Activated CD4-positive, alpha-beta memory T cell treated with anti-CD3 and anti-CD28 coated beads for 36 hours (primary cell): Measurements from ENCODE around the gene PXT1. TPM values are rescaled to one million over a fixed set of nuclear protein-coding genes. Genes with fewer than 3 reads are reported as not detected.
A peak's percentile ranks its signal among the peaks of the same experiment; 100 is the strongest.
"Not testable (repeated sequence)": the region's sequence is repeated elsewhere in the genome, so short reads cannot be mapped to it uniquely, and the experiment has no call there.

ENCODE experiments used
- CTCF ChIA-PET: fragments of 350-600 bp; sonication (Branson Sonifier 250); formaldehyde crosslinking; loops from one replicate; lab custom pipeline; 2021; ENCODE audit warnings: antibody characterized with exemption, inconsistent platforms; lab: Charles Lee
- POLR2A ChIA-PET: fragments of 350-600 bp; sonication (Branson Sonifier 250); formaldehyde crosslinking; loops from one replicate; lab custom pipeline; 2021; ENCODE audit warnings: antibody characterized with exemption; lab: Charles Lee
- DNase-seq: peaks from one replicate; pipeline ENCODE4 v3.0.0-alpha.2; 2020
- H3K27ac Mint-ChIP-seq: one replicate; pipeline ENCODE4 v1.8.0; 2021; ENCODE audit warnings: mixed read lengths
- H3K27me3 Mint-ChIP-seq: one replicate; pipeline ENCODE4 v1.8.0; 2021; ENCODE audit warnings: mixed read lengths
- H3K36me3 Mint-ChIP-seq: one replicate; pipeline ENCODE4 v1.8.0; 2021; ENCODE audit warnings: mixed read lengths
- H3K4me1 Mint-ChIP-seq: one replicate; pipeline ENCODE4 v1.8.0; 2021; ENCODE audit warnings: low read depth, mixed read lengths
- H3K4me3 Mint-ChIP-seq: one replicate; pipeline ENCODE4 v1.8.0; 2021; ENCODE audit warnings: mild to moderate bottlenecking, mixed read lengths
- H3K9me3 Mint-ChIP-seq: one replicate; pipeline ENCODE4 v1.8.0; 2021; ENCODE audit warnings: mixed read lengths
- intact Hi-C: fragments of 100-400 bp; cut with micrococcal nuclease; formaldehyde crosslinking; loops from one replicate; pipeline ENCODE4 v1.15.1; 2023
- total RNA-seq, 2 experiments: library from RNA; stranded (reverse); gene quantifications; one replicate each; pipeline ENCODE4 v1.2.3, GENCODE V29; 2021

PXT1 gene
- total RNA-seq = under 1 TPM; 0.22 to 0.29 TPM

DNA sequence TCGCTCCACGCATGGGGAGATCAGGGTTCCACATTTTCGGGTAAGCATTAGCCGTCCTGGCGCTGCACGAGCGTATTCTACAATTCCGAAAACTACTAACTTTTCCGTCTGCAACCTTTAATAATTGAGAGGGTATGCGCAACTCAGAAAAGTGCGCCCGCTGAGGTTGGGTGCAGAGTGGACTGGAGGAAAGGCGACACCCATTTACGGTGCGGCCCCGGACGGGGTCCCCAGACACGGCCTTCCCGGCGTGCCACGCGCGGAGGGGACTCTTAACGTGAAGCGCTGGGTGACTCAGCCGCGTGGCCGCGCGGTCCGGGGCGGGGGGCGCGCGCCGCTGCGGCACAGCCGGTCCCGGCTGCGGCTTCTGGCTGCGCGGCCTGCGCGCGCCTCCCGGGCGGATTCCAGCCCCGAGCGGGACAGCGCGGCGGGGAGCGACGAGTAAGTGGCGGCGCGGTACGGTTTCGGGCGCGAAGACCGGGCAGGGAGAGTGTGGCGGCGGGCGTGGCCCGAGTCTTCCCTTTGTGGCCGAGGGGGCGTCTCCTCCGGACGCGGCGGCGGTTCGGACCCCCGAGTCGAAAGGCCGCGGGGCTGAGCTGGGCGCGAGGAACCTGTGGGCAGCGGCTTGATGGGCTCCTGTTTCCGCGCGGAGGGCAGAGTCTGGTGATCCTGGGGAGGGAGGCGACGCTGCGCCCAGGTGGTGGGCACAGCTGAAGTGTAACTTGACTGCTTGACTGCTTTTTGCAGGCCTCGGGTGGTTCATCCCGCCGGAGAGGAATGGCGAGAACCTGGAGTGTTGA, at the start of gene PXT1, which contains the start of gene KCTD20:
Gene PXT1 (minus strand): TSS at position 184 of the 800 bp plus-strand sequence. CDS start 16,772 bp downstream, outside the sequence.
Gene KCTD20 (plus strand): TSS at position 330 of the 800 bp plus-strand sequence. CDS start 27,098 bp downstream, outside the sequence.
- H3K27me3 Mint-ChIP-seq = no peaks in the 10 kb centered on the region
- POLR2A ChIA-PET = interaction anchor here (0.6 to 1.5 kb wide), 4 partner anchors 20 to 236 kb away, joined by 3 to 5 read pairs (median 4); partner anchors contain the start of genes CDKN1A and SRSF3

DNA sequence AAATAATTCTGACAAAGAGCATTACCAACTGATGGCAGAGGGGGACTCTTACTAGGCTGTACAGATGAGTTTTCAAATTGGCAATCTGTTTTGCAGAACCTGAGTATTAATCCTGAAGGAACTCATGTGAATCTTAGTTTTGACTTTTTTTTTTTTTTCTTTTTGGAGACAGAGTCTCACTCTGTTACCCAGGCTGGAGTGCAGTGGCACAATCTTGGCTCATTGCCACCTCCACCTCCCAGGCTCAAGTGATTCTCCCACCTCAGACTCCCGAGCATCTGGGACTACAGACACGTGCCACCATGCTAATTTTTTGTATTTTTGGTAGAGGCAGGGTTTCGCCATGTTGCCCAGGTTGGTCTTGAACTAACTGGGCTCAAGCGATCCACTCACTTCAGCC, 49.4 kb upstream of the PXT1 start:
- Mint-ChIP-seq H3K4me1 (peaks cover 32% of the 10 kb centered on the region), H3K27ac (peak overlapping the region; percentile 76), H3K27me3 (no peaks in the 10 kb centered on the region), H3K9me3 (no peaks in the 10 kb centered on the region), H3K36me3 (peaks cover 57% of the 10 kb centered on the region), H3K4me3 (no peak overlapping the region)
- CTCF ChIA-PET = interaction anchor here (0.8 kb wide), 1 partner anchor 267 kb away, joined by 3 read pairs; no protein-coding TSS in a partner anchor
- intact Hi-C loops = no loop called here
- DNase-seq = no peak
- POLR2A ChIA-PET = no interaction called here

More for the DNA sequence above, at the start of gene PXT1, which contains the start of gene KCTD20:
- CTCF ChIA-PET = interaction anchor here (1.0 to 1.8 kb wide), 2 partner anchors 20 to 172 kb away, joined by 4 to 12 read pairs; no protein-coding TSS in a partner anchor
- Mint-ChIP-seq H3K4me1 (peaks cover 34% of the 10 kb centered on the region), H3K4me3 (peak within 1 kb of the TSS; percentile 97), H3K27ac (peak within 1 kb of the TSS; percentile 97), H3K9me3 (no peaks in the 10 kb centered on the region), H3K36me3 (peaks cover 9% of the 10 kb centered on the region)
- peak; percentile 93 for DNase-seq
- intact Hi-C loops = loop anchor here (2.0 to 5.0 kb wide), 6 partner anchors 60 to 416 kb away; partner anchors contain the start of genes BRPF3, MAPK14 and SRSF3

GRCh38 chr6:36491378-36491965, 48.8 kb upstream of the PXT1 start:
- H3K4me1 Mint-ChIP-seq = peaks cover 32% of the 10 kb centered on the region
- no peak overlapping the region for H3K4me3 Mint-ChIP-seq
- H3K27me3 Mint-ChIP-seq = no peaks in the 10 kb centered on the region
- H3K9me3 Mint-ChIP-seq = no peaks in the 10 kb centered on the region
- H3K27ac Mint-ChIP-seq = peak overlapping the region; percentile 39
- no peak for DNase-seq
- ChIA-PET POLR2A (no interaction called here), CTCF (interaction anchor here (0.8 kb wide), 1 partner anchor 268 kb away, joined by 3 read pairs; no protein-coding TSS in a partner anchor)
- H3K36me3 Mint-ChIP-seq = peaks cover 55% of the 10 kb centered on the region
- intact Hi-C loops = no loop called here

GRCh38 chr6:36489426-36489825, 46.8 kb upstream of the PXT1 start:
- CTCF ChIA-PET = interaction anchor here (2.5 kb wide), 1 partner anchor 27 kb away, joined by 5 read pairs; no protein-coding TSS in a partner anchor
- H3K36me3 Mint-ChIP-seq = peaks cover 53% of the 10 kb centered on the region
- POLR2A ChIA-PET = no interaction called here
- intact Hi-C loops = no loop called here
- H3K4me3 Mint-ChIP-seq = no peak overlapping the region
- no peaks in the 10 kb centered on the region for H3K27me3 Mint-ChIP-seq
- H3K27ac Mint-ChIP-seq = no peak overlapping the region
- no peak for DNase-seq
- no peaks in the 10 kb centered on the region for H3K9me3 Mint-ChIP-seq
- peaks cover 23% of the 10 kb centered on the region for H3K4me1 Mint-ChIP-seq

DNA sequence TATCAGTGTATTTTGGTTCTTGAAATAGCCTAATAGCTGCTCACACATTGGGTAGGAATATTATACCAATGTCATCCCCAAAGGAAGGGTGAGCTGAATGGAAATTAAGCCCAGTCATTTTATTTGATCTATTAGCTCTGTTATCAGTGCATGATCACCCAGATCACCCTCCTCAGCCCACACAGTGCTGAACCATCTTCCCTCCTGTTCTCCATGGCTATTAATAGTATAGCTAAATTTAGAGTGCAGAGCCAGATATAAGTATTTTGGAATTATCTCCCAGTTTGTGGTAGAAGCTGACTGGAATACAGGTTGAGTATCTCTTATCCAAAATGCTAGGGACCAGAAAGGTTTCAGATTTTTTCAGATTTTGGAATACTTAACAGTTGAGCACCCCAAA, 45.6 kb upstream of the PXT1 start:
- CTCF ChIA-PET = interaction anchor here (1.0 to 2.5 kb wide), 3 partner anchors 12 to 135 kb away, joined by 3 to 5 read pairs (median 3); no protein-coding TSS in a partner anchor
- Mint-ChIP-seq H3K4me3 (no peak overlapping the region), H3K36me3 (peaks cover 53% of the 10 kb centered on the region), H3K9me3 (no peaks in the 10 kb centered on the region), H3K27me3 (no peaks in the 10 kb centered on the region), H3K4me1 (peaks cover 11% of the 10 kb centered on the region), H3K27ac (no peak overlapping the region)
- DNase-seq = no peak
- intact Hi-C loops = no loop called here
- POLR2A ChIA-PET = interaction anchor here (1.1 kb wide), 1 partner anchor 137 kb away, joined by 3 read pairs; no protein-coding TSS in a partner anchor

- H3K27me3 Mint-ChIP-seq = no peaks in the 10 kb centered on the region
- H3K9me3 Mint-ChIP-seq = no peaks in the 10 kb centered on the region
- no peak for DNase-seq
- no peak overlapping the region for H3K27ac Mint-ChIP-seq
- ChIA-PET CTCF (interaction anchor here (1.0 to 2.5 kb wide), 3 partner anchors 12 to 135 kb away, joined by 3 to 5 read pairs (median 3); no protein-coding TSS in a partner anchor), POLR2A (interaction anchor here (1.1 kb wide), 1 partner anchor 137 kb away, joined by 3 read pairs; no protein-coding TSS in a partner anchor)
- peaks cover 52% of the 10 kb centered on the region for H3K36me3 Mint-ChIP-seq
- H3K4me1 Mint-ChIP-seq = peaks cover 7% of the 10 kb centered on the region
- H3K4me3 Mint-ChIP-seq = no peak overlapping the region
- intact Hi-C loops = no loop called here
Measured at GRCh38 chr6:36487698-36488097, 45.0 kb upstream of the PXT1 start.

DNA sequence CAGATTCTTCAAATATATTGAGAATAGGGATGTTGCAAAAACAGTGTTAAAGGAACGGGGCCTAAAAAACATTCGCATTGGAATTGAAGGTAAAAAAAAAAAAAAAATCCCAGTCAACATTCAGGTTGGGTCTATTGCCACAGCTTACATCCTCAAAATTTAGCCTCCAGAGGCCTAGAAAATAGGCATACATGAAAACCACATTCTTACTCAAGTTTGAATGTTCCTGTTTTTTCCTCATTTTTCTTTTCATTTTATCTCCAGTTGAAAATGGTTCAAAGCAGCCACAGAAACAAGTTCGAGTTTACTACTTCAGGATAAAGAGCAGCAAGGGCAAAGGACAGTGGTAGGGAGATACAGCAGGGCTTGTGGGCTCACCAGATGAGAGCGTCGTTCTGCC, 42.1 kb upstream of the PXT1 start:
- no peak for DNase-seq
- CTCF ChIA-PET = interaction anchor here (0.8 to 1.0 kb wide), 2 partner anchors 61 to 144 kb away, joined by 3 read pairs; no protein-coding TSS in a partner anchor
- no peak overlapping the region for H3K27ac Mint-ChIP-seq
- no peak overlapping the region for H3K4me3 Mint-ChIP-seq
- intact Hi-C loops = no loop called here
- H3K4me1 Mint-ChIP-seq = no peaks in the 10 kb centered on the region
- POLR2A ChIA-PET = no interaction called here
- H3K36me3 Mint-ChIP-seq = peaks cover 53% of the 10 kb centered on the region
- H3K27me3 Mint-ChIP-seq = no peaks in the 10 kb centered on the region
- H3K9me3 Mint-ChIP-seq = no peaks in the 10 kb centered on the region

DNA sequence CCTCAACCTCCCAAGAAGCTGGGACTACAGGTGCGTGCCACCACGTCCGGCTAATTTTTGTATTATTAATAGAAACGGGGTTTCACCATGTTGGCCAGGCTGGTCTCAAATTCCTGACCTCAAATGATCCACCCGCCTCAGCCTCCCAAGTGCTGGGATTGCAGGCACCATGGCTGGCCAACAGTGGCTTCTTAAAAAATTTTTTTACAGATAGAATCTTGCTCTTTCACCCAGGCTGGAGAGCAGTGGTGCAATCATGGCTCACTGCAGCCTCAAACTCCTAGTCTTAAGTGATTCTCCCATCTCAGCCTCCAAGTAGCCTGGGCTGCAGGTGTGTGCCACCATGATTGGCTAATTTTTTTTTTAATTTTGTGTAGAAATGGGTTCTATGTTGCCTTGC, 40.7 kb upstream of the PXT1 start:
- intact Hi-C loops, DNase-seq, H3K27ac Mint-ChIP-seq, POLR2A ChIA-PET, H3K9me3 Mint-ChIP-seq, H3K27me3 Mint-ChIP-seq, H3K4me3 Mint-ChIP-seq, CTCF ChIA-PET, H3K4me1 Mint-ChIP-seq: not testable (repeated sequence)
- peaks cover 55% of the 10 kb centered on the region for H3K36me3 Mint-ChIP-seq

DNA sequence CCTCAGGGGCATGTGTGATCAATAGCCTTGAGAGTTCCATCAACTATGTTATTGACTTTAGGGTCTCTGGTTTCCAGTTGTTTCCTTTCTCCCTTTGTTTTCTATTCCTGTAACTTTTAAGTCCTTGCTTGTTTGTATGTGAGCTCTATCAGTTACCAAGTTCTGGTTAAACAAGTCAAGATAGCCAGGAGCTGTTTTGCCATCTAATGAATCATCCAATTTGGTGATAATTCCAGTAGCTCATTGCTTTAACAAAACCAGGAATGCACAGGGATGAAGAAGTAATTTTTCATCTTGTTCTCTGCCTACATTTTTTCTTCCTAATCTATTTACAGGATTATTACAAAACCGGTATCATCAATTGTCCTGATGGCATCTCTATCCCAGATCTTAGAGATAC, 36.6 kb upstream of the PXT1 start:
- Mint-ChIP-seq H3K27me3 (no peaks in the 10 kb centered on the region), H3K9me3 (no peaks in the 10 kb centered on the region), H3K27ac (peak overlapping the region; percentile 43), H3K36me3 (peaks cover 30% of the 10 kb centered on the region), H3K4me1 (peaks cover 9% of the 10 kb centered on the region), H3K4me3 (no peak overlapping the region)
- POLR2A ChIA-PET = no interaction called here
- intact Hi-C loops = no loop called here
- CTCF ChIA-PET = no interaction called here
- DNase-seq = no peak

GRCh38 chr6:36478051-36478526, 35.4 kb upstream of the PXT1 start:
- Mint-ChIP-seq H3K36me3 (peaks cover 22% of the 10 kb centered on the region), H3K27me3 (no peaks in the 10 kb centered on the region)

DNA sequence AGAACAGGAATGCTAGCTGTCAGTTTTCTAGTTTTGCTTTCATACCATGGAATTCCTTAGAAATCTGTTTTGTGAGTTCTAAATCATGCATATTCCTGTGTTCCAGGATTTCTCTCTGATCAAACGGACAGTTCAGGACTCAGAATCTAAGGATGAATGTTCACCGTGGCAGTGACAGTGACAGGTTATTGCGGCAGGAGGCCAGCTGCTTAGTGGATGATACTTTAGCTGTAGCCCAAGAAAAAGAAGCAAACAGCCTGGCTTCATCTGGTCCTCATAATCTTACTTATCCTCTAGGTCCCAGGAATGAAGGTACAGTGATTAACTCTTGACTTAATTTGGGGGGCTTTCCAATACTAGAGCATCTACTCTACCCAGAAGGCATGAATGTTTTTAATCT, 27.3 kb upstream of the PXT1 start:
- peaks cover 12% of the 10 kb centered on the region for H3K4me1 Mint-ChIP-seq
- peaks cover 17% of the 10 kb centered on the region for H3K36me3 Mint-ChIP-seq
- intact Hi-C loops = no loop called here
- no peaks in the 10 kb centered on the region for H3K27me3 Mint-ChIP-seq
- no peak overlapping the region for H3K4me3 Mint-ChIP-seq
- ChIA-PET POLR2A (interaction anchor here (0.5 to 0.6 kb wide), 2 partner anchors 27 to 65 kb away, joined by 3 read pairs; no protein-coding TSS in a partner anchor), CTCF (interaction anchor here (1.0 kb wide), 1 partner anchor 59 kb away, joined by 3 read pairs; no protein-coding TSS in a partner anchor)
- no peak for DNase-seq
- no peak overlapping the region for H3K27ac Mint-ChIP-seq
- H3K9me3 Mint-ChIP-seq = no peaks in the 10 kb centered on the region

More at GRCh38 chr6:36478051-36478526, 35.4 kb upstream of the PXT1 start:
- Mint-ChIP-seq H3K4me1 (peaks cover 9% of the 10 kb centered on the region), H3K4me3 (no peak overlapping the region), H3K9me3 (no peaks in the 10 kb centered on the region), H3K27ac (no peak overlapping the region)
- DNase-seq = no peak
- POLR2A ChIA-PET = no interaction called here
- intact Hi-C loops = no loop called here
- CTCF ChIA-PET = no interaction called here
